ENCODE results near the gene CHPF.

Gene CHPF

GRCh38 chr2:219496247-219496824 lies 47.3 kb downstream of the CHPF start:
- DNase-seq (ENCODE audit: low read depth): no peak

- no peak for DNase-seq (ENCODE audit: low read depth)
These were observed 48.0 kb downstream of the CHPF start for GRCh38 chr2:219495531-219496122.

GRCh38 chr2:219494952-219495530 lies 48.6 kb downstream of the CHPF start:
- DNase-seq (ENCODE audit: low read depth): no peak

GRCh38 chr2:219493086-219493485 lies 50.5 kb downstream of the CHPF start:
- no peak for DNase-seq (ENCODE audit: low read depth)

- no peak for DNase-seq (ENCODE audit: low read depth)
These were observed 51.0 kb downstream of the CHPF start for GRCh38 chr2:219492575-219492974.

- DNase-seq (ENCODE audit: low read depth): no peak
These were observed 52.2 kb downstream of the CHPF start for GRCh38 chr2:219491278-219491963.

- no peak for DNase-seq (ENCODE audit: low read depth)
These were observed 52.9 kb downstream of the CHPF start for GRCh38 chr2:219490600-219491130.

- no peak for DNase-seq (ENCODE audit: low read depth)
These were observed 53.4 kb downstream of the CHPF start for GRCh38 chr2:219490186-219490585.

- no peak for DNase-seq (ENCODE audit: low read depth)
These were observed 54.3 kb downstream of the CHPF start for GRCh38 chr2:219489315-219489714.

Measured in activated T-helper 1 cell treated with Interleukin-2 at 50 U/mL for 16 hours (primary cell).